Measurements from ENCODE around the gene TENM3.

TENM3 gene

GRCh38 chr4:182454440-182455013 lies 211.3 kb downstream of the TENM3 start:
- no peak for TF ChIP-seq CTCF (conservative IDR thresholded peaks at IDR 0.05)
- H3K27ac ChIP-seq: no peak overlapping the region

- no peak for TF ChIP-seq ZFX (IDR thresholded peaks at IDR 0.05)
- no peak for TF ChIP-seq CTCF (conservative IDR thresholded peaks at IDR 0.05)
- no peak overlapping the region for H3K27ac ChIP-seq
These were observed 221.9 kb downstream of the TENM3 start for GRCh38 chr4:182465114-182465513.

- no peak for TF ChIP-seq CTCF (conservative IDR thresholded peaks at IDR 0.05)
- no peak overlapping the region for H3K27ac ChIP-seq
These were observed 222.8 kb downstream of the TENM3 start for GRCh38 chr4:182465979-182466378.

DNA sequence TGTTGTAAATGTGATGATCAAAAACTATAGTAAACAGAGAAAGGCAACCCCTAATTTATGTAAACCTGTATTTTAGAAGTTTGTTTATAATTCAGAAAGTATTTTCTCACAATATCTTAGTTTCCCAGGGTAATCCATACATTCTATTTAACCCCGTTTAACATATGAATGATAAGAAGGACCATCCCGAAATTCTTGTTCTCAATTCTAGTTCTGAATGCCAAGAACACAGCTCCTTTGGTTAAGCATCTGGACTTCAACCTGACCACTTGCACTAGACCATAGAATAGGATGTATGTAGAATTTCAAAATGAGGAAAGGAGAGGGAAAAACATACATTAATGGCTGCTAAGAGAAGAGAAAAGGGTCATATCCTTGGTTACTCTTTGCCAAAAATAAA lies 227.0 kb downstream of the TENM3 start:
- TF ChIP-seq CTCF (conservative IDR thresholded peaks at IDR 0.05): no peak
- no peak for TF ChIP-seq ZFX (IDR thresholded peaks at IDR 0.05)
- no peak overlapping the region for H3K27ac ChIP-seq

DNA sequence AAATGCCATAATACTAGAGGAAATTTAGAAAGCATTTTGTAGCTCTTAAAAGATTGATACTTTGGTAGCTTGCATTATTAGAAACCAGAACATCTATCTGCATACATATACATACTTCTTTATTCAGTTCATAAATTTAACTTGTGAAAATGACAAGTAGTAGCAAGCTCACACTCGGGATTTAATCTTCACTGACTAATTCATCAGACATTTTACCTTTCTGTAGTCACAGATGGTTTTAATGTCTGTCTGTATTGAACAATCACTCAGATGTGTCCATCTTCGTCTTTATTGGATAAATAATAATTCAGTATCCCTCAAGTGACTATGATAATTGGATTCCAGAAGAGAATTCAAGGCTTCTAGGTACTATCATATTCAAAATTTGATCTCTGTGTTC lies 232.3 kb downstream of the TENM3 start:
- H3K27ac ChIP-seq: no peak overlapping the region
- no peak for TF ChIP-seq ZFX (IDR thresholded peaks at IDR 0.05)
- no peak for TF ChIP-seq CTCF (conservative IDR thresholded peaks at IDR 0.05)

DNA sequence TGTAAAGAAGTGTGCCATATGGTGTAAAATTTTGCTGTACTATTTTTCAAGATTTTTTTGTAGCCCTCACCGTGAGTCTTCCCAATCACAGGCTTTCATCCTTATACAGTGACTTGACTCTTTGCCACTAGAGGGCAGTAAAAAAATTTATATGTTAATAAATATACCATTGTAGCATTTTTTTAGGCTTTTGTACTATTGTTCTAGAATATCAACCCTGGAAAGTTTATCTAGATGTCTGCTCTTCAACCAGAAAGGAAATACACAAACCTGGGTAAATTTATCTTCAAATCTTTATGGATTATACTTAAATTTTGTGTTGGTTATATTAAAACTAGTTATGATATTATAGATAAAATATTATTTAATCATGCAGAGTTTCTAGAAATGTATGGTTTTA lies 235.3 kb downstream of the TENM3 start:
- TF ChIP-seq ZFX (IDR thresholded peaks at IDR 0.05): no peak
- TF ChIP-seq CTCF (conservative IDR thresholded peaks at IDR 0.05): peak; percentile 70
- no peak overlapping the region for H3K27ac ChIP-seq

- TF ChIP-seq CTCF (conservative IDR thresholded peaks at IDR 0.05): no peak
- TF ChIP-seq ZFX (IDR thresholded peaks at IDR 0.05): no peak
- no peak overlapping the region for H3K27ac ChIP-seq
These were observed 240.5 kb downstream of the TENM3 start for GRCh38 chr4:182483685-182484084.

All from C4-2B (cell line).